SK-N-MC (cell line): Measurements from ENCODE around the gene SEMA3C.

Experiments used
- DNase-seq: peaks from one replicate; pipeline ENCODE4 v3.0.0-alpha.2; 2011; ENCODE audit warnings: low read depth, low spot score
- H3K27ac ChIP-seq: fragments of 200-600 bp; sonication (generic); 2 replicates; pipeline ENCODE4 v1.5.1; 2016; ENCODE audit warnings: mixed run types
- H3K36me3 ChIP-seq: fragments of 200-600 bp; sonication (generic); 2 replicates; pipeline ENCODE4 v1.6.1; 2017; ENCODE audit warnings: antibody characterized with exemption, low read length, mixed read lengths; ENCODE audit not compliant: insufficient read depth
- H3K4me3 ChIP-seq: fragments of 200-600 bp; sonication (generic); 2 replicates; pipeline ENCODE4 v1.5.1; 2016
- H3K9ac ChIP-seq: fragments of 200-600 bp; sonication (generic); 2 replicates; pipeline ENCODE4 v1.8.0; 2017; ENCODE audit warnings: mixed run types, mixed read lengths; ENCODE audit not compliant: insufficient read length
- H3K9me3 ChIP-seq: fragments of 200-600 bp; sonication (generic); 2 replicates; pipeline ENCODE4 v1.6.1; 2017; ENCODE audit warnings: low read depth, mild to moderate bottlenecking, antibody characterized with exemption, low read length, moderate library complexity, mixed read lengths
- EZH2 ChIP-seq: fragments of 200-600 bp; sonication (generic); IDR thresholded peaks from one replicate; pipeline ENCODE4 v1.6.1; 2017; ENCODE audit warnings: antibody characterized with exemption
- FOXP2 ChIP-seq: optimal IDR thresholded peaks from 2 replicates; pipeline ENCODE3; 2011; ENCODE audit warnings: mild to moderate bottlenecking, moderate library complexity; ENCODE audit not compliant: insufficient read depth; ENCODE audit errors: extremely low read length, control extremely low read depth
- POLR2AphosphoS5 ChIP-seq: IDR thresholded peaks from 2 replicates; pipeline ENCODE4 v1.6.1; 2012; ENCODE audit warnings: mild to moderate bottlenecking, low read depth, low read length, borderline replicate concordance

The SEMA3C gene

DNA sequence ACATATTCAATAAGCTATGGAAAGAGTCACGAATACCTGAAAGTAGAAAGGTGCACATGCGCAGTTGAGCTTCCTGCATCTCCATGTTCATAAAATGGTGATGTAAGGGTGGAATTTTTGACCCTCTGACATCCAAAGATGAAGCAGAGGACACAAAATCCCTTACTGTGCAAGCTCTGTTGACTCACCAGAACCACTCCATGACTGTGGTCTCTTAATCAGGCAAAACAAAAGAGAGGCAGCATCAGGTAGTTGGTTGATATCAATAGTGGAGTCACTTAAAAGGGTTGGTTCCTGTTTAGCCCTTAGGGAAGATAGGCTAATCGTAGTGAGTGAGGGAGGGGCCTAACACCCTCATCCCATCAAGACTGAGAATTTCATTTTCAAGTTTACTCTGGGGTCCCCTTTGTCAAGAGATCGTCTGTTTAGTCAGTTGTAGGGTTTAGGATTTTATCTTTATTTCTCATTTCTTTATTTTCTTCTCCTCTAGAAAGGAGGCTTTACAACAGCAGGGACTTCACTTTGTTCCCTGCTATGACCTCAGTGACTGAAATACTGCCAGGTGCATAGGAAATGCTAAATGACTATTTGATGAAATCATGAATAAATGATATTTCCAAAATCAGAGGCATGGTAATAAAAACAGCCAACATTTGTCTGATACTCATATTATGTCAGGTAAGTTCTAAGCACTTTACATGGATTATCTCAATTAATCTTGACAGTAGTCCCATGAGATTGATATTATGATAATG, 182.3 kb downstream of the SEMA3C start:
- no peak for TF ChIP-seq POLR2AphosphoS5
- TF ChIP-seq FOXP2, result no peak
- TF ChIP-seq EZH2, result no peak
- no peak for DNase-seq
- H3K9me3 ChIP-seq, result no peaks in the 10 kb centered on the region
- H3K4me3 ChIP-seq, result no peak overlapping the region
- H3K9ac ChIP-seq, result no peak overlapping the region
- H3K36me3 ChIP-seq, result no peaks in the 10 kb centered on the region
- H3K27ac ChIP-seq, result no peak overlapping the region

- Histone ChIP-seq H3K4me3 (no peak overlapping the region), H3K27ac (no peak overlapping the region)
- TF ChIP-seq FOXP2, result no peak
- no peak for TF ChIP-seq EZH2
- TF ChIP-seq POLR2AphosphoS5, result no peak
Measured at GRCh38 chr7:80735330-80735729, 183.5 kb downstream of the SEMA3C start.

DNA sequence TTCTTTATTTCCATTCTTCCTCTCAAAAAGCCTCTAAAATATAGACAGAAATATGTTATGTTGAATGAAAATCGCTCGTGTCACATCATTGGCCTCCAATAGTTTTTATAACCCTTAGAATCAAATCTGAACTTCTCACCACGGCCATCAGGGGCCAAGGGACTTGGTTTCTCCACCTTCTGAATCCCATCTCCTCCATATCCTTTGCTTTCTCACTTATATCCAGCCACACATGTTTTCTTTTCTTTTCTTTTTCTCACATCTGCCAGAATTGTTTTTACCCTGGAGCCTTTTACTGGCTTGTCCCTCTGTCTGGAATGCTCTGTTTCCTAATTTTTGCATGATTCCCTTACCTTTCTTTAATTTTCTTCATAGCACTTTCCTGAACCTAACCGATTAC, 184.8 kb downstream of the SEMA3C start:
- no peak for DNase-seq
- H3K9me3 ChIP-seq, result no peaks in the 10 kb centered on the region
- TF ChIP-seq EZH2 (no peak), POLR2AphosphoS5 (no peak), FOXP2 (no peak)
- H3K36me3 ChIP-seq, result no peaks in the 10 kb centered on the region
- H3K4me3 ChIP-seq, result no peak overlapping the region
- H3K9ac ChIP-seq, result no peak overlapping the region
- H3K27ac ChIP-seq, result no peak overlapping the region

More at GRCh38 chr7:80735330-80735729, 183.5 kb downstream of the SEMA3C start:
- Histone ChIP-seq H3K9ac (no peak overlapping the region), H3K36me3 (no peaks in the 10 kb centered on the region), H3K9me3 (no peaks in the 10 kb centered on the region)
- DNase-seq, result no peak

DNA sequence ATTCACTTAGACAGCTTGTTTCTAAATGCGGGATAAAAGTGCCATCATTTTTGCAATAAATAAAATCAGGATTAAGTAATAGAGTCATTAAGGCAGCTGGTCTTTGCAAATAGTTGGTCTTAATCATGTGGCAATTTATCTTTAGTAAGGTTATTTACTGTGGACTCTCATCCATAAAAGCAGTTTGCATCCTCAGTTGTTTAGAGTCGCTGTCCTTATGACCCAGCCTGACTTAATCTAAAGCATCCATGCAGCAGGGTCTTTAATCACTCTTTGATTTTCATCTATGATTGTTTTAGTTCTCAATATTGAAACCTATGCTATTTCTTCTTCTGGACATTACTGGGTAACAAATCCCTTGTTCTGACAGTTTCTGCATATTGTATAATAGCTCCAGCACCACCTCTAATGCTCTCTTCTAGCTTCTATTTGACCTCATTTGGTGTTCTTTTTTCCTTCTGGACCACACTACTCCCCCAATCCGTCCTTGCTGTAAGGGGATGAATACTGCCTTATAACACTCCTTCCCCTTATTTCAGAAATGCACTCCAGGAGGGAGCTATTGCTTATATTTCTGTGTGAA, 185.4 kb downstream of the SEMA3C start:
- DNase-seq, result no peak
- Histone ChIP-seq H3K27ac (no peak overlapping the region), H3K36me3 (no peaks in the 10 kb centered on the region), H3K4me3 (no peak overlapping the region), H3K9me3 (no peaks in the 10 kb centered on the region), H3K9ac (no peak overlapping the region)
- TF ChIP-seq EZH2, result no peak
- no peak for TF ChIP-seq POLR2AphosphoS5
- no peak for TF ChIP-seq FOXP2

DNA sequence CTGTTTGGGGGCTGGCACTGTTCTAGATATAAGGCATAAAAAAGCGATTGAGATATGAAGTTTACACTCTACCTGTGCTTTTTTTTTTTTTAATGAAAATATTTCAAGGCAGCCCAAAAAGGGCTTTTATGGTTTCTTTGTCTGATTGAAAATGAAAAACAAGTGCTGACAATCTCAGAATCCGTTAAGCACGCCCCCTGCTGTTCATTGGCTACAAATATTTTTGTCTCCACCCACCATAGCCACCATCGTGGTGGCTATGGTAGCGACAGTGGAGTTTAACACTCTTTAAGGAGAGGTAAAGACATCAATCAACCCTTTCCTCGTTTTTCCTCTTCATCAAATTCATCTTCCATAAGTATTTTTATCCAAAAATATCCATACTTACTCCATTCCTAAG, 186.2 kb downstream of the SEMA3C start:
- no peak for TF ChIP-seq POLR2AphosphoS5
- TF ChIP-seq EZH2, result no peak
- TF ChIP-seq FOXP2, result no peak
- Histone ChIP-seq H3K9ac (no peak overlapping the region), H3K36me3 (no peaks in the 10 kb centered on the region), H3K4me3 (no peak overlapping the region), H3K27ac (no peak overlapping the region), H3K9me3 (no peaks in the 10 kb centered on the region)
- DNase-seq, result no peak

GRCh38 chr7:80731281-80731680, 187.6 kb downstream of the SEMA3C start:
- TF ChIP-seq POLR2AphosphoS5, result no peak
- no peaks in the 10 kb centered on the region for H3K36me3 ChIP-seq
- H3K9me3 ChIP-seq, result no peaks in the 10 kb centered on the region
- no peak overlapping the region for H3K4me3 ChIP-seq
- no peak for DNase-seq
- no peak overlapping the region for H3K27ac ChIP-seq
- H3K9ac ChIP-seq, result no peak overlapping the region

GRCh38 chr7:80729591-80730320, 189.1 kb downstream of the SEMA3C start:
- DNase-seq, result no peak
- no peak overlapping the region for H3K4me3 ChIP-seq
- TF ChIP-seq FOXP2, result no peak
- no peak for TF ChIP-seq POLR2AphosphoS5
- TF ChIP-seq EZH2, result no peak
- H3K36me3 ChIP-seq, result no peaks in the 10 kb centered on the region
- no peaks in the 10 kb centered on the region for H3K9me3 ChIP-seq
- H3K9ac ChIP-seq, result no peak overlapping the region
- H3K27ac ChIP-seq, result no peak overlapping the region

GRCh38 chr7:80726666-80727065, 192.2 kb downstream of the SEMA3C start:
- DNase-seq, result no peak
- Histone ChIP-seq H3K36me3 (no peaks in the 10 kb centered on the region), H3K4me3 (no peak overlapping the region), H3K9me3 (no peaks in the 10 kb centered on the region), H3K27ac (no peak overlapping the region), H3K9ac (no peak overlapping the region)
- TF ChIP-seq FOXP2 (no peak), POLR2AphosphoS5 (no peak), EZH2 (no peak)
